Right atrium auricular region (tissue), 2 donors: ENCODE results near the gene APOL4. TPM values are rescaled to one million over a fixed set of nuclear protein-coding genes. Genes with fewer than 3 reads are reported as not detected.

ENCODE experiments used
- DNase-seq: peaks from one replicate; pipeline ENCODE4 v3.0.0-alpha.2; 2019; ENCODE audit warnings: low spot score
- H3K27ac ChIP-seq, 2 donors: fragments of 200-600 bp; sonication (generic); 1 replicate in 1 of 2; 2 replicates in 1 of 2; pipeline ENCODE4 v1.5.1; 2016 to 2019
- H3K27me3 ChIP-seq, 2 donors: fragments of 200-600 bp; sonication (generic); one replicate each; pipeline versions ENCODE4 v1.5.1 to v1.6.0; 2017 to 2019
- H3K36me3 ChIP-seq: fragments of 200-600 bp; sonication (generic); one replicate; pipeline ENCODE4 v1.5.1; 2016
- H3K4me1 ChIP-seq, 2 donors: fragments of 200-600 bp; sonication (generic); one replicate each; pipeline versions ENCODE4 v1.5.1 to v1.6.0; 2017 to 2019
- H3K4me3 ChIP-seq, 2 donors: fragments of 200-600 bp; sonication (generic); 1 replicate in 1 of 2; 2 replicates in 1 of 2; pipeline ENCODE4 v1.5.1; 2017 to 2019; ENCODE audit warnings: mild to moderate bottlenecking in 1 of 2, moderate library complexity in 1 of 2
- H3K9me3 ChIP-seq, 2 donors: fragments of 200-600 bp; sonication (generic); one replicate each; pipeline ENCODE4 v1.5.1; 2019
- CTCF ChIP-seq, 2 donors: fragments of 200-600 bp; sonication (generic); IDR thresholded peaks; one replicate each; pipeline ENCODE4 v1.5.1; 2019; ENCODE audit warnings: antibody characterized with exemption in 2 of 2
- total RNA-seq, 2 donors: library from RNA; depleted of rRNA; stranded (reverse); fragments of >200 nt; gene quantifications; one replicate each; pipeline ENCODE4 v1.1.0, GENCODE V29; 2016

APOL4 gene
- total RNA-seq, 2 donors from 2014 or later, result 0.24 to 2.1 TPM

- no peaks in the 10 kb centered on the region for H3K9me3 ChIP-seq
- no peak overlapping the region for H3K4me3 ChIP-seq
- peaks cover 0 to 33% of the 10 kb centered on the region in 2 donors for H3K4me1 ChIP-seq
- no peak overlapping the region for H3K27ac ChIP-seq
- H3K27me3 ChIP-seq, result no peaks in the 10 kb centered on the region
- no peaks in the 10 kb centered on the region for H3K36me3 ChIP-seq
- DNase-seq, result peak; percentile 83
- peak; percentile 62 to 80 for TF ChIP-seq CTCF (IDR thresholded peaks at IDR 0.05)
These were observed 6.6 kb downstream of the APOL4 start for GRCh38 chr22:36194971-36195370.

GRCh38 chr22:36194385-36194784, 7.2 kb downstream of the APOL4 start:
- Histone ChIP-seq H3K27me3 (no peaks in the 10 kb centered on the region), H3K36me3 (no peaks in the 10 kb centered on the region), H3K4me1 (peaks cover 0 to 29% of the 10 kb centered on the region in 2 donors), H3K4me3 (no peak overlapping the region), H3K27ac (no peak overlapping the region), H3K9me3 (no peaks in the 10 kb centered on the region)
- TF ChIP-seq CTCF (IDR thresholded peaks at IDR 0.05), result no peak
- no peak for DNase-seq

GRCh38 chr22:36193577-36193976, 8.0 kb downstream of the APOL4 start:
- H3K4me3 ChIP-seq, result no peak overlapping the region
- peak overlapping the region in 1 of 2 donors; percentile 11 for H3K27ac ChIP-seq
- DNase-seq, result no peak
- TF ChIP-seq CTCF (IDR thresholded peaks at IDR 0.05), result no peak
- H3K36me3 ChIP-seq, result no peaks in the 10 kb centered on the region
- no peaks in the 10 kb centered on the region for H3K27me3 ChIP-seq
- peaks cover 0 to 21% of the 10 kb centered on the region in 2 donors for H3K4me1 ChIP-seq
- no peaks in the 10 kb centered on the region for H3K9me3 ChIP-seq

GRCh38 chr22:36193171-36193570, 8.4 kb downstream of the APOL4 start:
- no peak for DNase-seq
- Histone ChIP-seq H3K27ac (peak overlapping the region in 1 of 2 donors; percentile 11), H3K27me3 (no peaks in the 10 kb centered on the region), H3K9me3 (no peaks in the 10 kb centered on the region), H3K4me3 (no peak overlapping the region), H3K4me1 (peaks cover 0 to 20% of the 10 kb centered on the region in 2 donors), H3K36me3 (no peaks in the 10 kb centered on the region)
- no peak for TF ChIP-seq CTCF (IDR thresholded peaks at IDR 0.05)

DNA sequence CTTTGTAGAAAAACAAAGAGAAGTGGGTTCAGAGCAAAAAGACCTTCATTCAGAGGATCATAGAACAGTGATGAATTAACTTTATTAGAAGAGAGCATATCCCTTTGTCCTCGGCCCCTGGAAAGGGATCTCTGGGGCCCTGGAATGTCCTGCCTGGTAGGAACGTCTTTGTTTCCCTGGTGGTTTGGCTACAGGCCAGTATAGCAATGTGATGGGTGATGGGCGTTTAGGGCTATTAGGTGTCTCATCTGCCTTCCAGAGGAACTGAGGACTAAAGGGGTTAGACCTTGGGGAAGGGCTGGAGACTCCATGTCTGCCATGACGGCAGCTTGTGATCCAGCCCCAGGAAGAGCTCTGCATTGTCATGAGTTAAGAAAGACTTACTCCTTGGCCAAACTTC, 9.1 kb downstream of the APOL4 start:
- peak overlapping the region in 1 of 2 donors; percentile 2 for H3K27ac ChIP-seq
- no peak for DNase-seq
- peaks cover 0 to 14% of the 10 kb centered on the region in 2 donors for H3K4me1 ChIP-seq
- H3K27me3 ChIP-seq, result no peaks in the 10 kb centered on the region
- H3K36me3 ChIP-seq, result no peaks in the 10 kb centered on the region
- no peaks in the 10 kb centered on the region for H3K9me3 ChIP-seq
- H3K4me3 ChIP-seq, result no peak overlapping the region
- no peak for TF ChIP-seq CTCF (IDR thresholded peaks at IDR 0.05)
